ENCODE measurements around the gene CCDC71. TPM values are rescaled to one million over a fixed set of nuclear protein-coding genes. Genes with fewer than 3 reads are reported as not detected.

CCDC71 gene
- total RNA-seq, 1 donor: 15.4 TPM

DNA sequence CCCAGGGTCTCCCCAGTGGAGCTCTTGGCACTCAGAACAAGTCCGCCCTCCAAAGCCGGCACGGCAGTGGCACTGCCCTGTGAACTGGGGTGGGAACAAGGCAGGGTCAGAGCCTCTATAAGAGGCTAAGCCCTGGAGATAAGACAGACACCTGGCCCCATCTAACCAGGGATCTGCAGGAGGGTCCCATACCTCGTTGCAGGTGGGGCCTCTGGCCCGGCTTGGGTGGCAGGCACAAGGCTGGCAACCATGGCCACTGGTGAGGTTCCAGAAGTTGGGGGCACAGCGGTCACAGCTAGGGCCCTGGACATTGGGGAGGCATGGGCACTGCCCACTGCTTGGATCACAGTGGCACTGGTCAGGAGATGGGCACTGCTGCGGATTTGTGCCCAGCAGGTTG lies 41.9 kb downstream of the CCDC71 start:
- Histone ChIP-seq H3K27me3 (ENCODE audit: insufficient read depth, low read length) (no peaks in the 10 kb centered on the region), H3K4me3 (ENCODE audit: low read length) (no peak overlapping the region), H3K4me1 (ENCODE audit: insufficient read depth, low read length) (peaks cover 19% of the 10 kb centered on the region), H3K9me3 (ENCODE audit: low read depth, low read length) (no peaks in the 10 kb centered on the region)

DNA sequence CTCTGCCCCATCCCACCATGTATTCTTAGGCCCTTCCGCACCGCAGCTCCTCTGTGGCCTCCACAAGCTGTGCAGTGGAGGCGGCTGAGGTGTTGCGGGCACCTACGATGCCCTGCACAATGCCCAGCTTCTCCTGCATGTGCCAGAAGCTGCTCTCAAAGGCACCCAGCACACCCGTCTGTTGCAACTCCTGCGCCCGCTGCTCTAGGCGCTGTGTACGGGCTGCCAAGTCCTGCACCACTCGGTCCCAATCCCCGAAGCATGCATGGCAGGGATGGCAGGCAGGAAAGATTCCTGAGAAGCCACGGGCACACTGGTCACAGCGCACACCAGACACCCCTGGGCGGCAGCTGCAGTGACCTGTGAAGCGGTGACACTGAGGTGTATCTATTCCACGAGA lies 42.4 kb downstream of the CCDC71 start:
- no peaks in the 10 kb centered on the region for H3K27me3 ChIP-seq (ENCODE audit: insufficient read depth, low read length)

GRCh38 chr3:49122886-49123545 lies 43.1 kb downstream of the CCDC71 start:
- Histone ChIP-seq H3K4me3 (ENCODE audit: low read length) (no peak overlapping the region), H3K4me1 (ENCODE audit: insufficient read depth, low read length) (peaks cover 24% of the 10 kb centered on the region), H3K27me3 (ENCODE audit: insufficient read depth, low read length) (no peaks in the 10 kb centered on the region), H3K9me3 (ENCODE audit: low read depth, low read length) (no peaks in the 10 kb centered on the region)

More for the DNA sequence above, 42.4 kb downstream of the CCDC71 start:
- no peak overlapping the region for H3K4me3 ChIP-seq (ENCODE audit: low read length)
- H3K9me3 ChIP-seq (ENCODE audit: low read depth, low read length): no peaks in the 10 kb centered on the region
- peaks cover 24% of the 10 kb centered on the region for H3K4me1 ChIP-seq (ENCODE audit: insufficient read depth, low read length)

- Histone ChIP-seq H3K27me3 (ENCODE audit: insufficient read depth, low read length) (no peaks in the 10 kb centered on the region), H3K9me3 (ENCODE audit: low read depth, low read length) (no peaks in the 10 kb centered on the region), H3K4me1 (ENCODE audit: insufficient read depth, low read length) (peaks cover 24% of the 10 kb centered on the region), H3K4me3 (ENCODE audit: low read length) (no peak overlapping the region)
Measured at GRCh38 chr3:49122451-49122850, 43.7 kb downstream of the CCDC71 start.

- H3K27me3 ChIP-seq (ENCODE audit: insufficient read depth, low read length): no peaks in the 10 kb centered on the region
- no peaks in the 10 kb centered on the region for H3K9me3 ChIP-seq (ENCODE audit: low read depth, low read length)
Measured at GRCh38 chr3:49122022-49122421, 44.1 kb downstream of the CCDC71 start.

GRCh38 chr3:49121132-49121736 lies 44.9 kb downstream of the CCDC71 start:
- H3K9me3 ChIP-seq (ENCODE audit: low read depth, low read length): no peaks in the 10 kb centered on the region
- H3K4me1 ChIP-seq (ENCODE audit: insufficient read depth, low read length): peaks cover 24% of the 10 kb centered on the region
- H3K4me3 ChIP-seq (ENCODE audit: low read length): peak overlapping the region; percentile 95
- no peaks in the 10 kb centered on the region for H3K27me3 ChIP-seq (ENCODE audit: insufficient read depth, low read length)

More at GRCh38 chr3:49122022-49122421, 44.1 kb downstream of the CCDC71 start:
- Histone ChIP-seq H3K4me1 (ENCODE audit: insufficient read depth, low read length) (peaks cover 24% of the 10 kb centered on the region), H3K4me3 (ENCODE audit: low read length) (no peak overlapping the region)

- Histone ChIP-seq H3K4me1 (ENCODE audit: insufficient read depth, low read length) (peaks cover 24% of the 10 kb centered on the region), H3K4me3 (ENCODE audit: low read length) (peak within 1 kb of the TSS; percentile 95), H3K27me3 (ENCODE audit: insufficient read depth, low read length) (no peaks in the 10 kb centered on the region), H3K9me3 (ENCODE audit: low read depth, low read length) (no peaks in the 10 kb centered on the region)
Measured at GRCh38 chr3:49120438-49121131, 45.5 kb downstream of the CCDC71 start, which contains the start of gene USP19. TSS of gene USP19 (minus strand) at chr3:49120823. CDS start at chr3:49119145, 1,678 bp downstream.

- Histone ChIP-seq H3K27me3 (ENCODE audit: insufficient read depth, low read length) (no peaks in the 10 kb centered on the region), H3K4me1 (ENCODE audit: insufficient read depth, low read length) (peaks cover 24% of the 10 kb centered on the region), H3K4me3 (ENCODE audit: low read length) (peak overlapping the region; percentile 95), H3K9me3 (ENCODE audit: low read depth, low read length) (no peaks in the 10 kb centered on the region)
Measured at GRCh38 chr3:49120096-49120437, 46.1 kb downstream of the CCDC71 start.

DNA sequence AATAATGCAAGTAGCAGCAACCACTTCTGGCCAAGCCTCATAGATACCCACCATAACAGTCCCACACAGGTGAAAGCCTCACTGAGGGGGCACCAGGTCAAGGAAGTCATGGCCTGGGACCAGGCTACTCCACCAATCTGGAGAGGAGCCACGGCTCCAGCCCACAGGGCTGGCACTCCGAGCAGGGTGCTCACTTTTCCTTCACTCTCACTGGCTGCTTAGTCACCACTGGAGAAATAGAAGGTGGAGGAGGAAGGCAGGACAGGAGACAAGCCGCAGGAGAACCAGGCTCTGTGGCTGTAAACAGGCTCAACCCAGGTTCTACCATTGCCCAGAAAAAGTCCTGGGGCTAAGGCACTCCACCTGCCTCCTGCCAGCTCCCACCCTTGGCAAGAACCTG lies 46.7 kb downstream of the CCDC71 start:
- no peak overlapping the region for H3K4me3 ChIP-seq (ENCODE audit: low read length)
- no peaks in the 10 kb centered on the region for H3K27me3 ChIP-seq (ENCODE audit: insufficient read depth, low read length)

GRCh38 chr3:49119036-49119435 lies 47.1 kb downstream of the CCDC71 start:
- peaks cover 24% of the 10 kb centered on the region for H3K4me1 ChIP-seq (ENCODE audit: insufficient read depth, low read length)
- no peaks in the 10 kb centered on the region for H3K27me3 ChIP-seq (ENCODE audit: insufficient read depth, low read length)
- no peak overlapping the region for H3K4me3 ChIP-seq (ENCODE audit: low read length)
- H3K9me3 ChIP-seq (ENCODE audit: low read depth, low read length): no peaks in the 10 kb centered on the region

More for the DNA sequence above, 46.7 kb downstream of the CCDC71 start:
- peaks cover 24% of the 10 kb centered on the region for H3K4me1 ChIP-seq (ENCODE audit: insufficient read depth, low read length)
- no peaks in the 10 kb centered on the region for H3K9me3 ChIP-seq (ENCODE audit: low read depth, low read length)

Other genes starting within 250 kb of the CCDC71 start
- 120 TPM for gene ARIH2, start 247.5 kb downstream of the CCDC71 start, total RNA-seq
- 18.6 TPM for gene P4HTM, start 176.1 kb downstream of the CCDC71 start, total RNA-seq
- 31.9 TPM for gene WDR6, start 158.9 kb downstream of the CCDC71 start, total RNA-seq
- gene DALRD3, start 147.8 kb downstream of the CCDC71 start, total RNA-seq: 16.3 TPM
- 27.9 TPM for gene NDUFAF3, start 144.2 kb downstream of the CCDC71 start, total RNA-seq
- gene IMPDH2, start 136.9 kb downstream of the CCDC71 start, total RNA-seq: 81.5 TPM
- 143 TPM for gene QRICH1, start 72.3 kb downstream of the CCDC71 start, total RNA-seq
- 262 TPM for gene QARS1, start 61.6 kb downstream of the CCDC71 start, total RNA-seq
- 21.5 TPM for gene USP19, start 45.5 kb downstream of the CCDC71 start, total RNA-seq
- gene LAMB2, start 33.3 kb downstream of the CCDC71 start, total RNA-seq: 3.1 TPM
- 2.7 TPM for gene KLHDC8B, start 5.3 kb upstream of the CCDC71 start, total RNA-seq
- gene C3orf62, start 110.9 kb upstream of the CCDC71 start, total RNA-seq: 5.0 TPM
- gene USP4, start 173.7 kb upstream of the CCDC71 start, total RNA-seq: 65.2 TPM
- 149 TPM for gene GPX1, start 192.0 kb upstream of the CCDC71 start, total RNA-seq
- 595 TPM for gene RHOA, start 245.6 kb upstream of the CCDC71 start, total RNA-seq
- 15.3 TPM for gene TCTA, start 246.1 kb upstream of the CCDC71 start, total RNA-seq

Measured in mononuclear cell (primary cell).